HG02840 (cell line): ENCODE data around the gene PDE6G.
A peak's percentile ranks its signal among the peaks of the same experiment; 100 is the strongest.

ENCODE experiments used
- ATAC-seq: cut with Tn5 transposase; IDR thresholded peaks from one replicate; pipeline ENCODE4 v1.9.1; 2021; ENCODE audit warnings: mild to moderate bottlenecking, moderate library complexity, moderate number of reproducible peaks; ENCODE audit not compliant: unreplicated experiment, low FRiP score

The PDE6G gene

GRCh38 chr17:81656118-81656743 lies at the start of gene PDE6G:
TSS of gene PDE6G (minus strand) at chr17:81656542. CDS start at chr17:81653305, 3,237 bp downstream.
- no peak for ATAC-seq

GRCh38 chr17:81705518-81706231 lies 49.3 kb upstream of the PDE6G start:
- ATAC-seq = no peak

GRCh38 chr17:81703747-81704654 lies 47.7 kb upstream of the PDE6G start:
- peak; percentile 9 for ATAC-seq

GRCh38 chr17:81702934-81703746 lies 46.8 kb upstream of the PDE6G start, which contains the start of gene MRPL12:
TSS of gene MRPL12 (plus strand) at chr17:81703367. CDS start at chr17:81703502, 135 bp downstream.
- ATAC-seq = peak; percentile 82

GRCh38 chr17:81701288-81702071 lies 45.1 kb upstream of the PDE6G start:
- ATAC-seq = no peak

- ATAC-seq = no peak
Observed at GRCh38 chr17:81700353-81701287, 44.3 kb upstream of the PDE6G start.

GRCh38 chr17:81697261-81698044 lies 41.1 kb upstream of the PDE6G start:
- no peak for ATAC-seq

GRCh38 chr17:81696218-81696941 lies 40.0 kb upstream of the PDE6G start:
- no peak for ATAC-seq

- ATAC-seq = no peak
Observed at GRCh38 chr17:81695801-81696200, 39.5 kb upstream of the PDE6G start.

GRCh38 chr17:81695211-81695610 lies 38.9 kb upstream of the PDE6G start:
- ATAC-seq = no peak

- no peak for ATAC-seq
Observed at GRCh38 chr17:81694810-81695209, 38.5 kb upstream of the PDE6G start.

- no peak for ATAC-seq
Observed at GRCh38 chr17:81693509-81694210, 37.3 kb upstream of the PDE6G start.

GRCh38 chr17:81691608-81692007 lies 35.3 kb upstream of the PDE6G start:
- ATAC-seq = no peak

GRCh38 chr17:81691196-81691595 lies 34.9 kb upstream of the PDE6G start:
- ATAC-seq = no peak

- no peak for ATAC-seq
Observed at GRCh38 chr17:81690549-81690948, 34.2 kb upstream of the PDE6G start.

- ATAC-seq = no peak
Observed at GRCh38 chr17:81690066-81690465, 33.7 kb upstream of the PDE6G start.
